ENCODE data around the gene PPP1R10.

- TF ChIP-seq ZNF274 (IDR thresholded peaks at IDR 0.05; ENCODE audit: low read depth, low read length) (no peak), YY1 (IDR thresholded peaks at IDR 0.05; ENCODE audit: insufficient read depth, insufficient read length) (no peak), SUZ12 (IDR thresholded peaks at IDR 0.05; ENCODE audit: extremely low read depth, insufficient read depth, insufficient read length) (no peak)
Observed at GRCh38 chr6:30641048-30641447, 24.0 kb upstream of the PPP1R10 start.

All from NT2/D1 (cell line).